Measurements from ENCODE around the gene TNFRSF11A.

TNFRSF11A gene

DNA sequence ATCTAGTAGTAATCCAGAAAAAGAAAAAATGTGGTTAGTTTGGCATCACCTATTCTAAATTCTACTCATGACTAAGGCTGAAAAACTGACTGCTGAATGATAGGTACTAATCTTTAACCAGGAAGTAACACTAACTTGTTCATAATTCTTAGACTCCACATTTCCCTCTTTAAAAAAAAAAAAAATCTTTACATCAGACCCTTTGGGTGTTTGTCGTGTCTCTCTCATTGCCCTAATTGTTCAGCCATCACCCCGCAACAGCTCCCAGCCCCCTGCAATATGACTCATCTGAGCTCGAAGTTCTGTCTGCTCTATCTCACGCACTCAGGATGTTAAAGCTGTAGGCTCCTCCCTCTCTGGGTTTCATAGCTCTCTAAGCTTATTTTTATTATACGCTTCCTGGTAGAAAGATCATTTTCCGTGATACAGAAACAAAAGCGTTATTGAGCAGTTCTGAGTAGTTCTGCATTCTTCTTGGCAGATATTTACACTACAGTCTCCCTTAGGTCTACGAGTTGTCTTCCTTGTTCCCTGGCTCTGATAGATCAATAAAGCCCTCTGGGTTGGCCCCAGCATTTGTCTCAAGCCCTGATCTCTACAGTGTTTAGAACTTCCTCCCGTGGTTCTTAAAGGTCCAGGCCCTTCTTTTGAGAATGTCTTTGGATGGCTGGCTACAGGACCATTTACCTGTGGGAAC is 95.6 kb downstream of the TNFRSF11A start:
- DNase-seq: no peak

GRCh38 chr18:62425465-62426190 is 100.5 kb downstream of the TNFRSF11A start:
- DNase-seq: peak; percentile 89

GRCh38 chr18:62426191-62426488 is 101.0 kb downstream of the TNFRSF11A start:
- no peak for DNase-seq

DNA sequence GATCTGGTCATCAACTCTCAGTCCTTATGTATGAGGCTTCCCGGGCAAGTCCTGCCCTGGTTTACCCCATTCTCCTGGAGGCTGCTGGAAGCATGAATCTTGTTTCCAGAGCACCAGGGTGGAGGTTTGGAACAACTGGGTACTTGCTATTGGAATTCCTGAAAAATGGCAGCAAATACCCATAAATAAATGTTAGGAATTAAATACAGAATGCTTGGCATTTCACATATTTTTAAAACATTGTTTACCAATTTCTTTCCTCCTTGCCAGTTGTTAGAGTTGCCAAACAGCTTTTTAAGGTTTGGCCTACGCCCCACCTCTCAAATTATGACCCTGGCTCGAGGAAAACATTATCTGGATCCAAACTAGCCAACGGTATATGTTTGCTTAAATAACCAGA is 107.1 kb downstream of the TNFRSF11A start:
- no peak for DNase-seq

DNA sequence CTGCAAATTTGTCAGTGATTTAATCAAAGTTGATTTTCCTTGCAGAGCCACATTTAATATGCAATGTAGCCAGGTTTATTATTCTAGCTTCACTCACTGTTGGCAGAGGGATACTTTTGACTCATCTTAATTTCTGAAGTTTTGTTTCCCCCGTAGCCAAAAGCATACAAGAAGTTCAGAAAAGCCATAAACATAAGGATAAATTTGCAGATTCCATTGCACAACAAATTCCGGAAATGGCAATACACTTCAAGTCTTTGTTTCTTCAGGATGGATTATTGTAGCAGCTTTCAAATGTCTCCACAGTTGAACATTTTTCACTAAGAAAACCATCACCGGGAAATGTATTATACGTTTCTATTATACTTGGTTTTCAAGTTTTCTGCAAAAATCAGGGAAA is 109.7 kb downstream of the TNFRSF11A start:
- DNase-seq: no peak

DNA sequence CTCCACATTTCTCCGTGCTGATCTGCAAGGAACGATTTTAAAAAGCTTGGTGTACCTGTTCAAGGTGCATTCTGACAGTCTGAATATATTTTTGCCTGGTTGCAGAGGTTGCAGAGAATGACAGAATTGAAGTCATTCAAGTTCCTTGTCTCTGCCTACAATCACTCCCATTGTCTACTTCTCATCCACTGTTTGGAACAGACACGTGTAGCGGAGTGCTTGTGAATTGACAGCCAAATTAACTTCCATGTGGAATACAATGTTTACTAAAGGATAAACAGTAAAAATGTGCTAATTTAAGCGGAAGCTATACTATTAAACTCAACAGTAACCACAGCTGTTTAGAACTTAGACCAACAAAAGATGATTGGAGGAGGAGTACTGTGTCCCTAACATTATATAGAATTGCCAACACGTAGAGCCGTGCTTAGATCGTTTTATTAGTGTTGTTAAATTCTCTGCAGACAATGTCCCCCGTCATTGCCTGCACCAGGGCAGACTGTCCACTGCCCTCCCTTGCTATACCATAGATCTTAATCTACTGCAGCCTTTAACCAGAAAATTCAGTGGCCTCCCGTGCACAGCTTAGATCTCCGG is 110.4 kb downstream of the TNFRSF11A start:
- no peak for DNase-seq

- DNase-seq: no peak
Observed at GRCh38 chr18:62436636-62437234, 111.6 kb downstream of the TNFRSF11A start.

DNA sequence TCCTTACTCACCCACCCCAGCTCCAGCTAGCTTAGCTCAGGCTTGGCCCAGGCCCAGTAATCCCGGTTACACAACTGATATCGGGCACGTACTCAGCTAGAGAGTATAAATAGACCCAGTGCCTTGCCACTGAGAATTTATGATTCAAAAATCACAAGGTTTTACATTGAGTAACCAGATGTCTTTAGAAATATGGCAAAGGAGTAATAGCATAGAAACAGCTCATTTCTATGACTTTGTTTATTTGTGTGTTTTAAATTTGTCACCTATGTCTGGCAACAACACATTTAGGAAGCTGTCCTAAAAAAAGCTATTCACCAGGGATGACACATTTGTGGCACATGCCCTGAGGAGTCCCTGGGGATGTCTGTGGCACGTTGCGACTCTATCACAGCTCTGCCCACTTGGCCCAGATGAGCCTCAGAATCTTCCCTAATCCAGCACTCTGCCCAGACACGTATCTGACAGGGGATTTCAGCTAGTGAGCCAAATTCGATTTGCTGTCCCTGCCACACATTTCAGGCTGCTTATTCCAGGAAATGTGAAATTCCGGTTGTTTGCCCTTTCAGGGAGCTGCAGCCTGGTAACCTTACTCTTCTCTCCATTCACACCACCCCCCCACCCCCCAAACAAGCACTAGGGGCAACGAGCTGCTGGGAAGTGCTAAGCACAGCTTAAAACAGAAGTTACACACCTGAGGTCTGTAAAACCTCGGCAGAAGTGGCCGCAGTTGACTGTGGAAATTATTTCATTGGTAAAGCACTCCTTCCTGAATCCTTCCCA is 112.3 kb downstream of the TNFRSF11A start:
- DNase-seq: no peak

- no peak for DNase-seq
Observed at GRCh38 chr18:62438018-62438329, 112.9 kb downstream of the TNFRSF11A start.

- DNase-seq: no peak
Observed at GRCh38 chr18:62438402-62438801, 113.3 kb downstream of the TNFRSF11A start.

DNA sequence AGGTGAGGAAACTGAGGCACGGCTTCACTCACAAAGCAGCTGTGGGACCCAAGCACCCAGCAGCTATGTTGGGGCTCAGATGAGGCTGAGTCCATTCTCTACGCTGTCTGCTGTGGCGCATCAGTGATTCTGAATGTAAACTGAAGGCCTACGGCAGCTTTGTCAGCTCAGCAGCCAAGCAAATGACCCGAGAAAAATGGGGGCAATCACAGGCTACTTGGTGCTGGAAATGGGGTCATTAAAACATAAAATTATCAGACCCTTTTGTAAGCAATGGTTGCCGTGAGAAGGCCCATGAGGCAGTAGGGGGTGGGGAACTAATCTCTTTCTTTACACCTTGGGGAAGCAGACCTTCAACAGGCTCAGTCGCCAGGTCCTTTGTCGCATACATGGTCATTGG is 113.8 kb downstream of the TNFRSF11A start:
- no peak for DNase-seq
